ENCODE data around the gene PLAU. TPM values are rescaled to one million over a fixed set of nuclear protein-coding genes. Genes with fewer than 3 reads are reported as not detected.

The PLAU gene
- total RNA-seq, 1 donor from 2014 or later = 0.59 TPM

- H3K9me3 Mint-ChIP-seq (ENCODE audit: unreplicated experiment) = peaks cover 9% of the 10 kb centered on the region
- H3K4me1 Mint-ChIP-seq (ENCODE audit: low read depth, unreplicated experiment) = peaks cover 44% of the 10 kb centered on the region
- peak overlapping the region; percentile 79 for H3K27ac Mint-ChIP-seq (ENCODE audit: unreplicated experiment)
- DNase-seq = no peak
- peak overlapping the region; percentile 53 for H3K4me3 Mint-ChIP-seq (ENCODE audit: unreplicated experiment)
- peaks cover 8% of the 10 kb centered on the region for H3K27me3 Mint-ChIP-seq (ENCODE audit: unreplicated experiment)
- peaks cover 3% of the 10 kb centered on the region for H3K36me3 Mint-ChIP-seq (ENCODE audit: unreplicated experiment)
- no peak for TF ChIP-seq CTCF (IDR thresholded peaks at IDR 0.05; ENCODE audit: partially characterized antibody, unreplicated experiment)
Observed at GRCh38 chr10:73867871-73868631, 42.9 kb upstream of the PLAU start.

GRCh38 chr10:73868655-73869195, 42.2 kb upstream of the PLAU start:
- H3K4me1 Mint-ChIP-seq (ENCODE audit: low read depth, unreplicated experiment) = peaks cover 45% of the 10 kb centered on the region
- H3K36me3 Mint-ChIP-seq (ENCODE audit: unreplicated experiment) = peaks cover 3% of the 10 kb centered on the region
- DNase-seq = no peak
- peaks cover 11% of the 10 kb centered on the region for H3K9me3 Mint-ChIP-seq (ENCODE audit: unreplicated experiment)
- peak overlapping the region; percentile 53 for H3K4me3 Mint-ChIP-seq (ENCODE audit: unreplicated experiment)
- H3K27me3 Mint-ChIP-seq (ENCODE audit: unreplicated experiment) = peaks cover 10% of the 10 kb centered on the region
- TF ChIP-seq CTCF (IDR thresholded peaks at IDR 0.05; ENCODE audit: partially characterized antibody, unreplicated experiment) = no peak
- peak overlapping the region; percentile 66 for H3K27ac Mint-ChIP-seq (ENCODE audit: unreplicated experiment)

- TF ChIP-seq CTCF (IDR thresholded peaks at IDR 0.05; ENCODE audit: partially characterized antibody, unreplicated experiment) = no peak
- DNase-seq = no peak
- peak overlapping the region; percentile 64 for H3K27ac Mint-ChIP-seq (ENCODE audit: unreplicated experiment)
- H3K4me3 Mint-ChIP-seq (ENCODE audit: unreplicated experiment) = peak overlapping the region; percentile 6
- no peaks in the 10 kb centered on the region for H3K36me3 Mint-ChIP-seq (ENCODE audit: unreplicated experiment)
- peaks cover 10% of the 10 kb centered on the region for H3K9me3 Mint-ChIP-seq (ENCODE audit: unreplicated experiment)
- peaks cover 10% of the 10 kb centered on the region for H3K27me3 Mint-ChIP-seq (ENCODE audit: unreplicated experiment)
- peaks cover 42% of the 10 kb centered on the region for H3K4me1 Mint-ChIP-seq (ENCODE audit: low read depth, unreplicated experiment)
Observed at GRCh38 chr10:73871295-73872189, 39.4 kb upstream of the PLAU start.

DNA sequence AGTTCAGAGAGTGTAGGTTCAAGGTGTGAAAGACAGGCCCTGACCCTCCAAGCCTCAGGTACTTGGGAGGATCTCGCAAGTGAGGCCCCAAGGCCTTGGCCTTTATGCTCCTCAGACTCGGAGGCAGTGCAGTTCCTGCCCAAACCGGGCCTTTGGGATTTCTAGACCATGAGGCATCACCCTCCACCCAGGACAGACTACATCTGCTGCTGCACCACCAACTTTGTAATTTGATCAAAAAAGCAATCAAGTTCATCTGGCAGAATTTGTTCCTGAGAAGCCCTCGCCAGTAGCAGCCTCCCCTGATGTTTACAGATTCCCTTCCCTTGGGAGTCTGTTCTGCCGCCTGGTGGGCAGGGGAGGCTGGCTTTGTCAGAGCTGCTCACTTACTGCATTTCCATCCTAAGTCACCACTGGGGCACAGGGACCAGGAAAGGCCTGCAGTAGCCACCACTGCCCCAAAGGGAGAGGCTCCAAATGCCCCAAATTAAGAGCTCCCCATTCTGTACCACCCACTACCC, 38.7 kb upstream of the PLAU start:
- H3K4me1 Mint-ChIP-seq (ENCODE audit: low read depth, unreplicated experiment) = peaks cover 35% of the 10 kb centered on the region
- no peak for DNase-seq
- TF ChIP-seq CTCF (IDR thresholded peaks at IDR 0.05; ENCODE audit: partially characterized antibody, unreplicated experiment) = no peak
- H3K27me3 Mint-ChIP-seq (ENCODE audit: unreplicated experiment) = peaks cover 10% of the 10 kb centered on the region
- peak overlapping the region; percentile 84 for H3K4me3 Mint-ChIP-seq (ENCODE audit: unreplicated experiment)
- H3K9me3 Mint-ChIP-seq (ENCODE audit: unreplicated experiment) = peaks cover 10% of the 10 kb centered on the region
- H3K36me3 Mint-ChIP-seq (ENCODE audit: unreplicated experiment) = no peaks in the 10 kb centered on the region
- peak overlapping the region; percentile 64 for H3K27ac Mint-ChIP-seq (ENCODE audit: unreplicated experiment)

All from glutamatergic neuron (in vitro differentiated cells).